AG09309 (cell line): ENCODE results near the gene DACT2.

ENCODE experiments used
- DNase-seq: peaks from one replicate; pipeline ENCODE4 v3.0.0-alpha.2; 2010; ENCODE audit warnings: low read depth
- H3K4me3 ChIP-seq: 2 replicates; pipeline ENCODE4 v1.5.1; 2011; ENCODE audit warnings: mild to moderate bottlenecking, low read depth, low read length, moderate library complexity; ENCODE audit not compliant: control insufficient read depth
- TF ChIP-seq, protein P1 (sequence below): IDR thresholded peaks from 2 replicates; pipeline ENCODE4 v1.5.1; 2011; ENCODE audit warnings: mild to moderate bottlenecking, low read depth, low read length, inconsistent platforms; ENCODE audit not compliant: insufficient read depth, control insufficient read depth; ENCODE audit errors: missing control alignments

DACT2 gene

DNA sequence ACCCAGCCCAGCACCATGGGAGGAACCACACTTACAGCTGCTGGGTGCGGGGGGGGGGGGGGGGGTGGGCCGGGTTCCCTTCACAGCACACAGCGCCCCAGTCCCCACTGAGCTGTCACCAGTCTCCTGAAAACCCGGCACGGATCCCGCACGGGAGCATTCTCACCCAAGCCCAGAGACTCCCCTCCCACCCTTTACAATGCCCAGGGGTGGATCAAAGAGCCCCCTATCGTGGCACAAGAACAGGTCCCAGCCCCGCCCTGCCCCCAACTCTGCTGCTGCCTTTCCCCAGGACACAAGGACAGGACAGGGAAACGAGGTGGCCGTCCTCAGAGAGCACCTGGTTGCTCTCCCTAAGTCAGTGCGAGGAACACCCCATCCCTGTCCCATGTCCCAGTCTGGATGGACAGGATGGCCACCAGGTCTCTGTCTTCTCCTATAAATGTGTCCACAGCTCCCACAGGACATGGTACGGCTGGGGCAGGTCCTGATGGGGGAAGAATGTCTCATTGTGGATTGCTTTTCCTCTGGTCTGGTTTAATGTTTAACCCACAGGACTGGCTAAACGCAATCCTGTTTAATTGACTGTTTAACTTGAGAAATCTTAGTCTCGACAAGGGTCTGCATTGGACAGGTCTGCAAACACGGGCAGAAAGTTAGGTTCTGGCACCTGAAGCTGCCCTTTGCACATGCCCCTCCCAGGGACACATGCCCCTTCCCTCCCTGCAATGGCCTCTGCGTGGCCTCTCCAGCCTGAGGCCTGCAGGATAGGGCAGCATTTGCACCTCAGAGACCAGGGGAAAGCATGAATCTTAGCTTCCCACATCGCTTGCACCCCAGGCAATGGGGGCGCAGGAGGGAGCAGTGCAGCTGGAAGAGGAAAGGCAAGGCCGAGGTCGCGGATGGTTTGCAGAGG, 45.3 kb downstream of the DACT2 start:
- H3K4me3 ChIP-seq, result no peak overlapping the region
- DNase-seq, result no peak
- TF ChIP-seq, protein P1, sequence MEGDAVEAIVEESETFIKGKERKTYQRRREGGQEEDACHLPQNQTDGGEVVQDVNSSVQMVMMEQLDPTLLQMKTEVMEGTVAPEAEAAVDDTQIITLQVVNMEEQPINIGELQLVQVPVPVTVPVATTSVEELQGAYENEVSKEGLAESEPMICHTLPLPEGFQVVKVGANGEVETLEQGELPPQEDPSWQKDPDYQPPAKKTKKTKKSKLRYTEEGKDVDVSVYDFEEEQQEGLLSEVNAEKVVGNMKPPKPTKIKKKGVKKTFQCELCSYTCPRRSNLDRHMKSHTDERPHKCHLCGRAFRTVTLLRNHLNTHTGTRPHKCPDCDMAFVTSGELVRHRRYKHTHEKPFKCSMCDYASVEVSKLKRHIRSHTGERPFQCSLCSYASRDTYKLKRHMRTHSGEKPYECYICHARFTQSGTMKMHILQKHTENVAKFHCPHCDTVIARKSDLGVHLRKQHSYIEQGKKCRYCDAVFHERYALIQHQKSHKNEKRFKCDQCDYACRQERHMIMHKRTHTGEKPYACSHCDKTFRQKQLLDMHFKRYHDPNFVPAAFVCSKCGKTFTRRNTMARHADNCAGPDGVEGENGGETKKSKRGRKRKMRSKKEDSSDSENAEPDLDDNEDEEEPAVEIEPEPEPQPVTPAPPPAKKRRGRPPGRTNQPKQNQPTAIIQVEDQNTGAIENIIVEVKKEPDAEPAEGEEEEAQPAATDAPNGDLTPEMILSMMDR, result no peak

GRCh38 chr6:168273441-168274036, 46.0 kb downstream of the DACT2 start:
- TF ChIP-seq, protein P1, result no peak
- no peak for DNase-seq
- no peak overlapping the region for H3K4me3 ChIP-seq

GRCh38 chr6:168272415-168273325, 46.9 kb downstream of the DACT2 start:
- H3K4me3 ChIP-seq, result no peak overlapping the region
- TF ChIP-seq, protein P1, result no peak
- DNase-seq, result no peak

GRCh38 chr6:168270274-168271172, 49.1 kb downstream of the DACT2 start:
- no peak overlapping the region for H3K4me3 ChIP-seq
- no peak for DNase-seq
- TF ChIP-seq, protein P1, result no peak

- TF ChIP-seq, protein P1, result no peak
- no peak for DNase-seq
- H3K4me3 ChIP-seq, result no peak overlapping the region
These were observed 49.9 kb downstream of the DACT2 start for GRCh38 chr6:168269455-168270243.
